Neuron (in vitro differentiated cells): ENCODE measurements around the gene GFM1.
"Not testable (repeated sequence)": the region's sequence is repeated elsewhere in the genome, so short reads cannot be mapped to it uniquely, and the experiment has no call there.

ENCODE experiments used
- H2AFZ ChIP-seq: one replicate; pipeline ENCODE4 v1.6.1; 2013; ENCODE audit warnings: low read depth, mild to moderate bottlenecking, inconsistent platforms, low read length, moderate library complexity
- H3K27me3 ChIP-seq: one replicate; pipeline ENCODE4 v1.6.1; 2013; ENCODE audit warnings: low read length; ENCODE audit not compliant: insufficient read depth
- H3K36me3 ChIP-seq: one replicate; pipeline ENCODE4 v1.6.1; 2013; ENCODE audit warnings: low read length; ENCODE audit not compliant: insufficient read depth
- H3K4me1 ChIP-seq: one replicate; pipeline ENCODE4 v1.6.1; 2013; ENCODE audit warnings: low read length; ENCODE audit not compliant: insufficient read depth
- H3K4me3 ChIP-seq: 2 replicates; pipeline ENCODE4 v1.5.1; 2013; ENCODE audit warnings: mild to moderate bottlenecking, low read length, moderate library complexity
- H3K9me3 ChIP-seq: one replicate; pipeline ENCODE4 v1.6.1; 2013; ENCODE audit warnings: low read length

Gene GFM1

GRCh38 chr3:158693866-158694456 lies 49.6 kb downstream of the GFM1 start:
- H2AFZ ChIP-seq, H3K27me3 ChIP-seq, H3K4me3 ChIP-seq, H3K9me3 ChIP-seq, H3K4me1 ChIP-seq: not testable (repeated sequence)
- H3K36me3 ChIP-seq, result peaks cover 30% of the 10 kb centered on the region

- Histone ChIP-seq H3K4me3 (no peak overlapping the region), H3K36me3 (peaks cover 18% of the 10 kb centered on the region), H3K4me1 (no peaks in the 10 kb centered on the region), H2AFZ (no peak overlapping the region), H3K9me3 (no peaks in the 10 kb centered on the region), H3K27me3 (no peaks in the 10 kb centered on the region)
These were observed 52.3 kb downstream of the GFM1 start for GRCh38 chr3:158696618-158697017.

GRCh38 chr3:158700559-158700958 lies 56.2 kb downstream of the GFM1 start:
- Histone ChIP-seq H3K27me3 (no peaks in the 10 kb centered on the region), H2AFZ (no peak overlapping the region)

GRCh38 chr3:158701420-158702065 lies 57.2 kb downstream of the GFM1 start:
- Histone ChIP-seq H3K4me3 (no peak overlapping the region), H3K27me3 (no peaks in the 10 kb centered on the region), H2AFZ (no peak overlapping the region), H3K9me3 (no peaks in the 10 kb centered on the region), H3K4me1 (no peaks in the 10 kb centered on the region), H3K36me3 (peaks cover 10% of the 10 kb centered on the region)

More at GRCh38 chr3:158700559-158700958, 56.2 kb downstream of the GFM1 start:
- Histone ChIP-seq H3K9me3 (no peaks in the 10 kb centered on the region), H3K4me3 (no peak overlapping the region), H3K4me1 (no peaks in the 10 kb centered on the region), H3K36me3 (peaks cover 10% of the 10 kb centered on the region)

- H2AFZ ChIP-seq, result no peak overlapping the region
- H3K9me3 ChIP-seq, result no peaks in the 10 kb centered on the region
- H3K36me3 ChIP-seq, result peaks cover 10% of the 10 kb centered on the region
- H3K4me1 ChIP-seq, result no peaks in the 10 kb centered on the region
- no peaks in the 10 kb centered on the region for H3K27me3 ChIP-seq
- no peak overlapping the region for H3K4me3 ChIP-seq
These were observed 58.6 kb downstream of the GFM1 start for GRCh38 chr3:158702815-158703481.

- Histone ChIP-seq H3K9me3 (no peaks in the 10 kb centered on the region), H2AFZ (no peak overlapping the region), H3K36me3 (peaks cover 10% of the 10 kb centered on the region), H3K4me1 (no peaks in the 10 kb centered on the region), H3K4me3 (no peak overlapping the region), H3K27me3 (no peaks in the 10 kb centered on the region)
These were observed 59.2 kb downstream of the GFM1 start for GRCh38 chr3:158703566-158703965.

GRCh38 chr3:158709666-158710083 lies 65.3 kb downstream of the GFM1 start:
- Histone ChIP-seq H3K27me3 (no peaks in the 10 kb centered on the region), H3K9me3 (no peaks in the 10 kb centered on the region), H2AFZ (no peak overlapping the region), H3K4me1 (no peaks in the 10 kb centered on the region), H3K36me3 (peaks cover 14% of the 10 kb centered on the region), H3K4me3 (no peak overlapping the region)

GRCh38 chr3:158710601-158711000 lies 66.3 kb downstream of the GFM1 start:
- Histone ChIP-seq H2AFZ (no peak overlapping the region), H3K4me3 (no peak overlapping the region), H3K4me1 (no peaks in the 10 kb centered on the region), H3K36me3 (peaks cover 14% of the 10 kb centered on the region), H3K27me3 (no peaks in the 10 kb centered on the region), H3K9me3 (no peaks in the 10 kb centered on the region)

- no peak overlapping the region for H3K4me3 ChIP-seq
- peaks cover 14% of the 10 kb centered on the region for H3K36me3 ChIP-seq
- H3K27me3 ChIP-seq, result no peaks in the 10 kb centered on the region
- no peaks in the 10 kb centered on the region for H3K9me3 ChIP-seq
- no peaks in the 10 kb centered on the region for H3K4me1 ChIP-seq
- H2AFZ ChIP-seq, result no peak overlapping the region
These were observed 67.6 kb downstream of the GFM1 start for GRCh38 chr3:158711886-158712285.

GRCh38 chr3:158712443-158712842 lies 68.1 kb downstream of the GFM1 start:
- Histone ChIP-seq H3K9me3 (no peaks in the 10 kb centered on the region), H3K27me3 (no peaks in the 10 kb centered on the region), H3K4me3 (no peak overlapping the region), H3K36me3 (peaks cover 14% of the 10 kb centered on the region), H2AFZ (no peak overlapping the region), H3K4me1 (no peaks in the 10 kb centered on the region)

GRCh38 chr3:158713094-158713499 lies 68.8 kb downstream of the GFM1 start:
- Histone ChIP-seq H3K36me3 (peaks cover 14% of the 10 kb centered on the region), H3K4me1 (no peaks in the 10 kb centered on the region), H3K4me3 (no peak overlapping the region), H3K9me3 (no peaks in the 10 kb centered on the region), H3K27me3 (no peaks in the 10 kb centered on the region), H2AFZ (no peak overlapping the region)

- no peaks in the 10 kb centered on the region for H3K9me3 ChIP-seq
- no peaks in the 10 kb centered on the region for H3K4me1 ChIP-seq
- peaks cover 4% of the 10 kb centered on the region for H3K36me3 ChIP-seq
- H3K4me3 ChIP-seq, result no peak overlapping the region
- H3K27me3 ChIP-seq, result no peaks in the 10 kb centered on the region
- no peak overlapping the region for H2AFZ ChIP-seq
These were observed 73.2 kb downstream of the GFM1 start for GRCh38 chr3:158717576-158717975.

- Histone ChIP-seq H3K9me3 (no peaks in the 10 kb centered on the region), H3K4me3 (no peak overlapping the region), H3K4me1 (no peaks in the 10 kb centered on the region), H3K27me3 (no peaks in the 10 kb centered on the region), H2AFZ (no peak overlapping the region), H3K36me3 (no peaks in the 10 kb centered on the region)
These were observed 74.3 kb downstream of the GFM1 start for GRCh38 chr3:158718490-158719170.
